ENCODE data around the gene NPHP4. TPM values are rescaled to one million over a fixed set of nuclear protein-coding genes. Genes with fewer than 3 reads are reported as not detected.

NPHP4 gene
- total RNA-seq, 1 donor from 2014 or later = 11.3 TPM

DNA sequence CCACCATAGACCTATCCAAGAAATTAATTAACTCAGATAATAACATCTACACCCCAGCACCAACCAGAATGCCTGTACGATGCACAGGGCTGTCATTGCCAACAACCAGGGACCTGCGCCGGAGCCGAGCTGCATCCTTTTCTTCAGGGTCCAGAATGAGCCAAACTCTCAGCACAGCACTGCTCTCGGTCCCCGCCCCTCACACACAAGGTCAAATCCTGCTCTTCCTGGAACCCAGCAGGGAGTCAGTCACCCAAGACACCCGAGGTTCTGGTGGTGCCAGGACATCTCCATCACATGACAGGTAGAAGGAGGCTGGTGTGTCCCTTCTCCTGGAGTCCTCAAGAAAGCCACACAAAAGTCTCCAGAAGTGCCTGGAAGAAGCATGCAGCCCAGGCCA lies 31.9 kb downstream of the NPHP4 start:
- Histone ChIP-seq H3K9me3 (no peaks in the 10 kb centered on the region), H3K27me3 (no peaks in the 10 kb centered on the region), H3K4me1 (no peaks in the 10 kb centered on the region), H3K27ac (no peak overlapping the region), H3K36me3 (peaks cover 0 to 16% of the 10 kb centered on the region in 2 donors), H3K4me3 (no peak overlapping the region)
- DNase-seq (ENCODE audit: extremely low spot score in 2 of 2) = no peak
- intact Hi-C loops (cut with DNase I) = no loop called here
- TF ChIP-seq, protein P1, sequence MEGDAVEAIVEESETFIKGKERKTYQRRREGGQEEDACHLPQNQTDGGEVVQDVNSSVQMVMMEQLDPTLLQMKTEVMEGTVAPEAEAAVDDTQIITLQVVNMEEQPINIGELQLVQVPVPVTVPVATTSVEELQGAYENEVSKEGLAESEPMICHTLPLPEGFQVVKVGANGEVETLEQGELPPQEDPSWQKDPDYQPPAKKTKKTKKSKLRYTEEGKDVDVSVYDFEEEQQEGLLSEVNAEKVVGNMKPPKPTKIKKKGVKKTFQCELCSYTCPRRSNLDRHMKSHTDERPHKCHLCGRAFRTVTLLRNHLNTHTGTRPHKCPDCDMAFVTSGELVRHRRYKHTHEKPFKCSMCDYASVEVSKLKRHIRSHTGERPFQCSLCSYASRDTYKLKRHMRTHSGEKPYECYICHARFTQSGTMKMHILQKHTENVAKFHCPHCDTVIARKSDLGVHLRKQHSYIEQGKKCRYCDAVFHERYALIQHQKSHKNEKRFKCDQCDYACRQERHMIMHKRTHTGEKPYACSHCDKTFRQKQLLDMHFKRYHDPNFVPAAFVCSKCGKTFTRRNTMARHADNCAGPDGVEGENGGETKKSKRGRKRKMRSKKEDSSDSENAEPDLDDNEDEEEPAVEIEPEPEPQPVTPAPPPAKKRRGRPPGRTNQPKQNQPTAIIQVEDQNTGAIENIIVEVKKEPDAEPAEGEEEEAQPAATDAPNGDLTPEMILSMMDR (IDR thresholded peaks at IDR 0.05) = no peak
- TF ChIP-seq POLR2AphosphoS5 (IDR thresholded peaks at IDR 0.05; ENCODE audit: insufficient read depth in 1 of 2, low read depth in 1 of 2) (no peak), POLR2A (IDR thresholded peaks at IDR 0.05) (no peak)

DNA sequence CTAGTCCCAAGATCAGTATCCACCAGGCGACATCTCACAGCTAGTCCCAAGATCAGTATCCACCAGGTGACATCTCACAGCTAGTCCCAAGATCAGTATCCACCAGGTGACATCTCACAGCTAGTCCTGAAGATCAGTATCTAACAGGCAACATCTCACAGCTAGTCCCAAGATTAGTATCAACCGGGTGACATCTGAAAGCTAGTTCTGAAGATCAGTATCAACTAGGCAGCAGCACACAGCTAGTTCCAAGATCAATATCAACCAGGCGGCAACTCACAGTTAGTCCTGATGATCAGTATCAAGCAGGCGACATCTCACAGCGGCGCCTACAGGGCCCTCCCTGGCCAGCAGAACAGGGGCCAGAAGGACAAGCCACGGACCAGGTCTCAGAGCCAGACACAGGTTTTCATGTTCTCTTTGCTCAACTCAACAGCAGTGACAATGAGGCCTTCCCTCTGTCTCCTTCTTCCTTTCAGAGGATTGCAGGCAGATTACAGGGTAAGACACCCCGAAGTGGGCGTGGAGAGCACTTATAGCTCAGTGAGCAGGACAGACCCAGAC lies 32.5 kb downstream of the NPHP4 start:
- no peak overlapping the region for H3K27ac ChIP-seq
- H3K27me3 ChIP-seq = no peaks in the 10 kb centered on the region
- no peak for TF ChIP-seq POLR2A (IDR thresholded peaks at IDR 0.05)
- no peak for TF ChIP-seq POLR2AphosphoS5 (IDR thresholded peaks at IDR 0.05; ENCODE audit: insufficient read depth in 1 of 2, low read depth in 1 of 2)
- TF ChIP-seq, protein P1 (IDR thresholded peaks at IDR 0.05) = no peak
- intact Hi-C loops (cut with DNase I) = no loop called here
- H3K36me3 ChIP-seq = peaks cover 0 to 16% of the 10 kb centered on the region in 2 donors
- H3K4me3 ChIP-seq = no peak overlapping the region
- H3K4me1 ChIP-seq = no peaks in the 10 kb centered on the region
- H3K9me3 ChIP-seq = no peaks in the 10 kb centered on the region
- no peak for DNase-seq (ENCODE audit: extremely low spot score in 2 of 2)

DNA sequence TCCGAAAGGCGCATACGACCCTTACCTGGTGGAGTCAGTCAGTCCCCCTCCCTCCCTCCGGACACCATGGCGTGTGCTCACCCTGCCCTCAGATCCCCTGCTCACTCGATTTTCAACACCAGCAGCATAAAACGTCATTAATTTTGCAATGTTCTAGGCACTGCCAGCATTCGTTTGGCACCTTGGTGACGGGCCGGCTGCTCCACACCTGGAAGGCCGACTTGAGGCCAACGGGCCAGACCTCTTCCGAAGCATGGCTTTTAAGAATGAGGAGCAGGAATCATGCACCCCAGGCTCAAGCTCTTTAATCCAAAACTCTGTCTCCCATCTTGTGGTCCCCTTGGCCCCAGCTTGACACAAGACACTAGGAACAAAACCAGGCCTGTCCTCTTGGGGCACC lies 33.1 kb downstream of the NPHP4 start:
- no peak for DNase-seq (ENCODE audit: extremely low spot score in 2 of 2)

DNA sequence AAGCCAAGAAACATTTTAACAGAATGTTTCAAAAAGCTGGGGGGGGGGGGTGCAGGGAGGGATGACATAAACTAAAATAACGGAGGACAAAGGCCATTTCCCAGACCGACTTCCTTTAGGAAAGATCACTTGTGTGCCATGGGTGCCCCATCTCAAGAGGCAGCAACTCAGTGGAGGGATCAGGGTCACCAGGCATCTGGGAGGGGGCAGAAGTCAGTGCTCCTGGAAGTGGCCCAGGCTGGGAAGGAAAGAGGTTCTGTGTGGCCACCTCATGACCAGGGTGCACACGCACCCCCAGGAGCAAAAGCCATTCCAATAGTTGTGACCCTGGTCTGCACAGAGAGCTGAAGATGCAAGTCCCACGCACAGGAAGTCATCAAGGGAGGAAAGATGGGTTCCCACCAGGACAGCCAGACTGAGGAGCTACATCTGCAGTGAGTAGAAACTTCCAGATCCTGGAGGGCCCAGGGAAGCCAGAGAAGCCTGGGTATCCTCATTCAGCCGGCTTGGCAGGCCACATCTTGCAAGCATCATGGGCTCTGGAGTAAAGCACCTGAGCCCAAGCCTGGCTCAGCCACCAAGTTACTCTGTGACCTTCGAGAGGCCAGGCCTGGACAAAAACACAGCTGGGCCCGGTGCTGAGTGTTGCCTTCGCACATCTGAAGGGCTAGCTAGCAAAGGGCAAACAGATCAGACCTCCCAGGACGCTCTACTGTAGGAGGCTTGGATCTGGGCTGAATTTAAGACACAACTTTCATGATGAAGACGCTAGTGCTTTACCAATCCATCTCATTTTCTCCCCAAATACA lies 36.0 kb downstream of the NPHP4 start:
- peaks cover 0 to 16% of the 10 kb centered on the region in 2 donors for H3K36me3 ChIP-seq
- no peak overlapping the region for H3K4me3 ChIP-seq
- TF ChIP-seq POLR2AphosphoS5 (IDR thresholded peaks at IDR 0.05; ENCODE audit: insufficient read depth in 1 of 2, low read depth in 1 of 2) (no peak), POLR2A (IDR thresholded peaks at IDR 0.05) (no peak)
- TF ChIP-seq, protein P1 (IDR thresholded peaks at IDR 0.05) = no peak

More for the DNA sequence above, 33.1 kb downstream of the NPHP4 start:
- H3K4me1 ChIP-seq = no peaks in the 10 kb centered on the region
- intact Hi-C loops (cut with DNase I) = no loop called here
- no peak overlapping the region for H3K4me3 ChIP-seq
- no peak overlapping the region for H3K27ac ChIP-seq
- H3K9me3 ChIP-seq = no peaks in the 10 kb centered on the region
- TF ChIP-seq POLR2AphosphoS5 (IDR thresholded peaks at IDR 0.05; ENCODE audit: insufficient read depth in 1 of 2, low read depth in 1 of 2) = no peak
- no peak for TF ChIP-seq POLR2A (IDR thresholded peaks at IDR 0.05)
- TF ChIP-seq, protein P1 (IDR thresholded peaks at IDR 0.05) = no peak
- H3K36me3 ChIP-seq = peaks cover 0 to 16% of the 10 kb centered on the region in 2 donors
- no peaks in the 10 kb centered on the region for H3K27me3 ChIP-seq

DNA sequence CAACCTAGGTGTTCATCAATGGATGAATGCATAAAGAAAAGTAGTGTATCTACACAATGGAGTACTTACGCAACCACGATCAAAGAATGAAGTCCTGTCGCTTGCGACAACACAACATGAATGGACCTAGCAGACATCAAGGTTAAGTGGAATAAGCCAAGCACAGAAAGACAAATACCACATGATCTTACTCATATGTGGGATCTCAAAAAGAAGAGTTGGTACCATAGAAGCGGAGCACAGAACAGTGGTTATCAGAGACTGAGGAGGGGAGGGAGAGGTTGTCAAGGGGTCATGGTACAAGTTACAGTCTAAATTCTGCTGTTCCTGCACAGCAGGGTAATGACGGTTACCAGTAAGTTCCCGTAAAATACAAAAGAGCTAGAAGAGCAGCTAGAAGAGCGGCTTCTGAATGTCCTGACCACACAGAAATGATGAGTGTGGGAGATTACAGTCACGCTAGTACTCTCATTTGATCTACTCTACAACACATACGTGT lies 36.7 kb downstream of the NPHP4 start:
- TF ChIP-seq, protein P1 (IDR thresholded peaks at IDR 0.05) = no peak
- TF ChIP-seq POLR2A (IDR thresholded peaks at IDR 0.05) = no peak
- TF ChIP-seq POLR2AphosphoS5 (IDR thresholded peaks at IDR 0.05; ENCODE audit: insufficient read depth in 1 of 2, low read depth in 1 of 2) = no peak
- Histone ChIP-seq H3K4me3 (no peak overlapping the region), H3K4me1 (no peaks in the 10 kb centered on the region), H3K36me3 (peaks cover 0 to 15% of the 10 kb centered on the region in 2 donors), H3K27me3 (no peaks in the 10 kb centered on the region), H3K27ac (no peak overlapping the region), H3K9me3 (no peaks in the 10 kb centered on the region)
- no peak for DNase-seq (ENCODE audit: extremely low spot score in 2 of 2)
- intact Hi-C loops (cut with DNase I) = no loop called here

More for the DNA sequence above, 36.0 kb downstream of the NPHP4 start:
- DNase-seq (ENCODE audit: extremely low spot score in 2 of 2) = no peak
- Histone ChIP-seq H3K9me3 (no peaks in the 10 kb centered on the region), H3K27ac (no peak overlapping the region), H3K4me1 (no peaks in the 10 kb centered on the region), H3K27me3 (no peaks in the 10 kb centered on the region)
- intact Hi-C loops (cut with DNase I) = no loop called here
